GM23338 (cell line): ENCODE measurements around the gene PKDCC. TPM values are rescaled to one million over a fixed set of nuclear protein-coding genes. Genes with fewer than 3 reads are reported as not detected.

Experiments
- ATAC-seq: fragments of 200-7000 bp; cut with Tn5 transposase; 3 replicates; pipeline ENCODE4 v1.9.1; 2020
- DNase-seq: peaks from one replicate; pipeline ENCODE4 v3.0.0-alpha.2; 2015; ENCODE audit warnings: low spot score
- H2AFZ ChIP-seq: fragments of 200-600 bp; sonication (generic); 2 replicates; pipeline ENCODE4 v1.8.0; 2016; ENCODE audit warnings: antibody characterized with exemption, mild to moderate bottlenecking, moderate library complexity
- H3F3A ChIP-seq: fragments of 200-600 bp; sonication (generic); replicated peaks from 2 replicates; pipeline ENCODE4 v1.8.0; 2017; ENCODE audit warnings: antibody characterized with exemption, mixed run types, low read depth
- H3K27ac ChIP-seq: fragments of 200-600 bp; sonication (generic); 2 replicates; pipeline ENCODE4 v1.6.1; 2016; ENCODE audit warnings: low read depth
- H3K27me3 ChIP-seq: fragments of 200-600 bp; sonication (generic); 2 replicates; pipeline ENCODE4 v1.8.0; 2016; ENCODE audit warnings: mild to moderate bottlenecking, mixed run types, moderate library complexity; ENCODE audit not compliant: insufficient read depth
- H3K36me3 ChIP-seq: fragments of 200-600 bp; sonication (generic); 2 replicates; pipeline ENCODE4 v1.8.0; 2016; ENCODE audit warnings: mild to moderate bottlenecking; ENCODE audit not compliant: insufficient read depth
- H3K4me1 ChIP-seq: fragments of 200-600 bp; sonication (generic); 2 replicates; pipeline ENCODE4 v1.8.0; 2016; ENCODE audit warnings: mild to moderate bottlenecking, moderate library complexity; ENCODE audit not compliant: insufficient read depth
- H3K4me2 ChIP-seq: fragments of 200-600 bp; sonication (generic); 2 replicates; pipeline ENCODE4 v1.7.1; 2017; ENCODE audit warnings: mixed run types
- H3K4me3 ChIP-seq: fragments of 200-600 bp; sonication (generic); 2 replicates; pipeline ENCODE4 v1.6.1; 2016; ENCODE audit warnings: mixed run types
- H3K79me2 ChIP-seq: fragments of 200-600 bp; sonication (generic); replicated peaks from 2 replicates; pipeline ENCODE4 v1.8.0; 2017; ENCODE audit warnings: mild to moderate bottlenecking; ENCODE audit not compliant: insufficient read depth
- H3K9me2 ChIP-seq: fragments of 200-600 bp; sonication (generic); 2 replicates; pipeline ENCODE4 v1.8.0; 2017; ENCODE audit not compliant: insufficient read depth
- H4K20me1 ChIP-seq: fragments of 200-600 bp; sonication (generic); replicated peaks from 2 replicates; pipeline ENCODE4 v1.8.0; 2017; ENCODE audit warnings: mild to moderate bottlenecking; ENCODE audit not compliant: insufficient read depth
- H3K27ac Mint-ChIP-seq: 2 replicates; pipeline ENCODE4 v1.8.0; 2020; ENCODE audit warnings: inconsistent platforms, mild to moderate bottlenecking, moderate library complexity, mixed read lengths
- H3K27me3 Mint-ChIP-seq: 3 replicates; pipeline ENCODE4 v1.8.0; 2022; ENCODE audit warnings: low read depth, mild to moderate bottlenecking, moderate library complexity, mixed read lengths, inconsistent platforms; ENCODE audit not compliant: insufficient read depth, poor library complexity
- H3K36me3 Mint-ChIP-seq: 3 replicates; pipeline ENCODE4 v1.8.0; 2021; ENCODE audit warnings: low read depth, mild to moderate bottlenecking, inconsistent platforms, moderate library complexity, mixed read lengths
- H3K4me1 Mint-ChIP-seq: 3 replicates; pipeline ENCODE4 v1.8.0; 2020; ENCODE audit warnings: mild to moderate bottlenecking, inconsistent platforms, mixed read lengths
- H3K4me3 Mint-ChIP-seq: 3 replicates; pipeline ENCODE4 v1.8.0; 2021; ENCODE audit warnings: moderate library complexity, mild to moderate bottlenecking, inconsistent platforms, mixed read lengths
- H3K9me3 Mint-ChIP-seq: 3 replicates; pipeline ENCODE4 v1.8.0; 2020; ENCODE audit warnings: moderate library complexity, mild to moderate bottlenecking, inconsistent platforms, mixed read lengths
- CREB1 ChIP-seq: fragments of 250-450 bp; sonication (Bioruptor Pico); IDR thresholded peaks from 2 replicates; pipeline ENCODE4 v1.5.0; 2020; ENCODE audit warnings: low read depth, mild to moderate bottlenecking, moderate library complexity
- ETS1 ChIP-seq: IDR thresholded peaks from 2 replicates; pipeline ENCODE4 v1.6.1; 2016; ENCODE audit warnings: antibody characterized with exemption
- EZH2 ChIP-seq: fragments of 200-600 bp; sonication (generic); IDR thresholded peaks from one replicate; pipeline ENCODE4 v1.8.0; 2017; ENCODE audit warnings: antibody characterized with exemption, mild to moderate bottlenecking, low read depth; ENCODE audit not compliant: unreplicated experiment
- EZH2phosphoT487 ChIP-seq: fragments of 200-600 bp; sonication (generic); IDR thresholded peaks from one replicate; pipeline ENCODE4 v1.8.1; 2018; ENCODE audit warnings: antibody characterized with exemption; ENCODE audit not compliant: unreplicated experiment
- JUNB ChIP-seq: IDR thresholded peaks from one replicate; pipeline ENCODE4 v1.6.1; 2016; ENCODE audit warnings: antibody characterized with exemption; ENCODE audit not compliant: unreplicated experiment
- NANOG ChIP-seq: IDR thresholded peaks from 2 replicates; pipeline ENCODE4 v1.6.1; 2016; ENCODE audit warnings: antibody characterized with exemption, borderline replicate concordance
- POLR2AphosphoS5 ChIP-seq: IDR thresholded peaks from 2 replicates; pipeline ENCODE4 v1.6.1; 2016; ENCODE audit warnings: antibody characterized with exemption, low read depth
- STAT1 ChIP-seq: IDR thresholded peaks from one replicate; pipeline ENCODE4 v1.6.1; 2016; ENCODE audit warnings: antibody characterized with exemption; ENCODE audit not compliant: unreplicated experiment
- ZNF114 ChIP-seq: fragments of 250-450 bp; sonication (Bioruptor Pico); IDR thresholded peaks from 2 replicates; pipeline ENCODE4 v1.5.0; 2020; ENCODE audit warnings: mild to moderate bottlenecking, moderate library complexity
- ZNF331 ChIP-seq: fragments of 250-450 bp; sonication (Bioruptor Pico); IDR thresholded peaks from 2 replicates; pipeline ENCODE4 v1.5.0; 2020; ENCODE audit warnings: low read depth, mild to moderate bottlenecking, moderate library complexity
- ZNF462 ChIP-seq: fragments of 250-450 bp; sonication (Bioruptor Pico); IDR thresholded peaks from 2 replicates; pipeline ENCODE4 v1.5.0; 2020; ENCODE audit warnings: mild to moderate bottlenecking, moderate library complexity
- polyA plus RNA-seq: library from polyadenylated mRNA; unstranded; fragments of >200 nt; fragmentation: Nextera tagmentation; extraction: Ambion mirVana; gene quantifications from 2 replicates; pipeline ENCODE4 v1.2.1, GENCODE V29; 2016
- total RNA-seq: library from RNA; depleted of rRNA; stranded (reverse); fragments of >200 nt; shearing (Covaris generic); gene quantifications from 2 replicates; pipeline ENCODE4 v1.2.3, GENCODE V29; 2014
- TF ChIP-seq, protein P1 (sequence below), 2 experiments: fragments of 200-600 bp in 1 of 2; sonication (generic) in 1 of 2; conservative IDR thresholded peaks; 2 replicates each; pipeline versions ENCODE4 v1.5.1 to v1.6.1; 2016 to 2017; ENCODE audit warnings: antibody characterized with exemption in 2 of 2, low read depth in 2 of 2, mild to moderate bottlenecking in 2 of 2, moderate library complexity in 1 of 2
- TF ChIP-seq, protein P2 (sequence below): IDR thresholded peaks from one replicate; pipeline ENCODE4 v1.6.1; 2018; ENCODE audit warnings: antibody characterized with exemption; ENCODE audit not compliant: unreplicated experiment

PKDCC gene
- total and polyA plus RNA-seq, 2 experiments from 2014 or later: 7.0 to 44.8 TPM

- Histone ChIP-seq H3K79me2 (no peaks in the 10 kb centered on the region), H3K9me2 (no peaks in the 10 kb centered on the region), H3F3A (no peaks in the 10 kb centered on the region), H3K4me3 (no peak overlapping the region), H3K4me1 (no peaks in the 10 kb centered on the region), H3K27ac (no peak overlapping the region), H3K4me2 (no peak overlapping the region), H2AFZ (0 out of 2 replicates have a peak overlapping the region, but pooled peaks have one; percentile 47), H4K20me1 (no peaks in the 10 kb centered on the region), H3K27me3 (no peaks in the 10 kb centered on the region), H3K36me3 (no peaks in the 10 kb centered on the region)
- TF ChIP-seq CREB1 (CRISPR knock-in tag) (no peak), STAT1 (no peak), EZH2 (no peak), EZH2phosphoT487 (no peak), ZNF114 (no peak), ZNF331 (CRISPR knock-in tag) (no peak), POLR2AphosphoS5 (no peak), ZNF462 (CRISPR knock-in tag) (no peak), JUNB (no peak), ETS1 (no peak), NANOG (no peak)
- TF ChIP-seq, protein P1, sequence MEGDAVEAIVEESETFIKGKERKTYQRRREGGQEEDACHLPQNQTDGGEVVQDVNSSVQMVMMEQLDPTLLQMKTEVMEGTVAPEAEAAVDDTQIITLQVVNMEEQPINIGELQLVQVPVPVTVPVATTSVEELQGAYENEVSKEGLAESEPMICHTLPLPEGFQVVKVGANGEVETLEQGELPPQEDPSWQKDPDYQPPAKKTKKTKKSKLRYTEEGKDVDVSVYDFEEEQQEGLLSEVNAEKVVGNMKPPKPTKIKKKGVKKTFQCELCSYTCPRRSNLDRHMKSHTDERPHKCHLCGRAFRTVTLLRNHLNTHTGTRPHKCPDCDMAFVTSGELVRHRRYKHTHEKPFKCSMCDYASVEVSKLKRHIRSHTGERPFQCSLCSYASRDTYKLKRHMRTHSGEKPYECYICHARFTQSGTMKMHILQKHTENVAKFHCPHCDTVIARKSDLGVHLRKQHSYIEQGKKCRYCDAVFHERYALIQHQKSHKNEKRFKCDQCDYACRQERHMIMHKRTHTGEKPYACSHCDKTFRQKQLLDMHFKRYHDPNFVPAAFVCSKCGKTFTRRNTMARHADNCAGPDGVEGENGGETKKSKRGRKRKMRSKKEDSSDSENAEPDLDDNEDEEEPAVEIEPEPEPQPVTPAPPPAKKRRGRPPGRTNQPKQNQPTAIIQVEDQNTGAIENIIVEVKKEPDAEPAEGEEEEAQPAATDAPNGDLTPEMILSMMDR (conservative IDR thresholded peaks at IDR 0.05; ENCODE audit: low read depth in 2 of 2): no peak
- TF ChIP-seq, protein P2, sequence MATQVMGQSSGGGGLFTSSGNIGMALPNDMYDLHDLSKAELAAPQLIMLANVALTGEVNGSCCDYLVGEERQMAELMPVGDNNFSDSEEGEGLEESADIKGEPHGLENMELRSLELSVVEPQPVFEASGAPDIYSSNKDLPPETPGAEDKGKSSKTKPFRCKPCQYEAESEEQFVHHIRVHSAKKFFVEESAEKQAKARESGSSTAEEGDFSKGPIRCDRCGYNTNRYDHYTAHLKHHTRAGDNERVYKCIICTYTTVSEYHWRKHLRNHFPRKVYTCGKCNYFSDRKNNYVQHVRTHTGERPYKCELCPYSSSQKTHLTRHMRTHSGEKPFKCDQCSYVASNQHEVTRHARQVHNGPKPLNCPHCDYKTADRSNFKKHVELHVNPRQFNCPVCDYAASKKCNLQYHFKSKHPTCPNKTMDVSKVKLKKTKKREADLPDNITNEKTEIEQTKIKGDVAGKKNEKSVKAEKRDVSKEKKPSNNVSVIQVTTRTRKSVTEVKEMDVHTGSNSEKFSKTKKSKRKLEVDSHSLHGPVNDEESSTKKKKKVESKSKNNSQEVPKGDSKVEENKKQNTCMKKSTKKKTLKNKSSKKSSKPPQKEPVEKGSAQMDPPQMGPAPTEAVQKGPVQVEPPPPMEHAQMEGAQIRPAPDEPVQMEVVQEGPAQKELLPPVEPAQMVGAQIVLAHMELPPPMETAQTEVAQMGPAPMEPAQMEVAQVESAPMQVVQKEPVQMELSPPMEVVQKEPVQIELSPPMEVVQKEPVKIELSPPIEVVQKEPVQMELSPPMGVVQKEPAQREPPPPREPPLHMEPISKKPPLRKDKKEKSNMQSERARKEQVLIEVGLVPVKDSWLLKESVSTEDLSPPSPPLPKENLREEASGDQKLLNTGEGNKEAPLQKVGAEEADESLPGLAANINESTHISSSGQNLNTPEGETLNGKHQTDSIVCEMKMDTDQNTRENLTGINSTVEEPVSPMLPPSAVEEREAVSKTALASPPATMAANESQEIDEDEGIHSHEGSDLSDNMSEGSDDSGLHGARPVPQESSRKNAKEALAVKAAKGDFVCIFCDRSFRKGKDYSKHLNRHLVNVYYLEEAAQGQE: no peak
- Mint-ChIP-seq H3K27me3 (peaks cover 6% of the 10 kb centered on the region), H3K27ac (no peak overlapping the region), H3K9me3 (peaks cover 9% of the 10 kb centered on the region), H3K4me1 (no peaks in the 10 kb centered on the region; the same call in 2 of the 3 replicates), H3K36me3 (peaks cover 4% of the 10 kb centered on the region; the same call in 2 of the 3 replicates), H3K4me3 (no peak overlapping the region)
- ATAC-seq (no peak), DNase-seq (no peak)
These were observed 39.4 kb upstream of the PKDCC start for GRCh38 chr2:42008241-42008921.
